Astrocyte of the spinal cord (primary cell): ENCODE results near the gene LHCGR.

Source experiments
- DNase-seq: peaks from one replicate; pipeline ENCODE4 v3.0.0; 2011; ENCODE audit warnings: low read depth, low spot score
- H3K4me3 ChIP-seq: 2 replicates; pipeline ENCODE4 v1.5.1; 2011; ENCODE audit warnings: low read depth, mild to moderate bottlenecking, low read length, moderate library complexity
- CTCF ChIP-seq: IDR thresholded peaks from 2 replicates; pipeline ENCODE4 v1.5.1; 2012; ENCODE audit warnings: low read depth, mild to moderate bottlenecking, low read length, inconsistent platforms
- in situ Hi-C: cut with HindIII; loops from 2 replicates; pipeline ENCODE4 v1.10.0; 2017; ENCODE audit warnings: low sequenced_read_pairs

LHCGR gene

GRCh38 chr2:48693645-48694044, 61.9 kb downstream of the LHCGR start:
- H3K4me3 ChIP-seq = no peak overlapping the region
- DNase-seq = peak; percentile 18
- in situ Hi-C loops = no loop called here
- no peak for TF ChIP-seq CTCF

DNA sequence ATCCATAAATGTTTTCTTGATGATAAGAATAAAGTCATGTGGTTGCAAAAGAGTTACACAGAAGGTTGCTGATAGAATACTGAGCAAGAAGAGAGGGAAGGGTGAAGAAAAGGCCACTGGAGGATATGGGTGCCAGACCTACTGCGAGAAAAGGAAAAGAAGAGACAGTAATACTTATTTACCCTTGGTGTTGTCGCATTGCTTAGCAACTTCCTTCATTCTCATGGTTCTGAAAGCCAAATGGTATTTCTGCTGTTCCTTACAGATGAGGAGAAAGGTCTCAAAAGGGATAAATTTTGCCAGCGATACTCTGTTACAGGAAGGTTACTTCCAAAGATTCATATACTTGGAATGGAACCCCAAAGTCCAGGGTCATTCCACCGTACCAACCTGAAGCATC, 62.5 kb downstream of the LHCGR start:
- in situ Hi-C loops = no loop called here
- no peak overlapping the region for H3K4me3 ChIP-seq
- peak; percentile 18 for DNase-seq
- no peak for TF ChIP-seq CTCF

GRCh38 chr2:48691935-48692691, 63.4 kb downstream of the LHCGR start:
- TF ChIP-seq CTCF = no peak
- DNase-seq = no peak
- in situ Hi-C loops = no loop called here
- no peak overlapping the region for H3K4me3 ChIP-seq

GRCh38 chr2:48685126-48685525, 70.4 kb downstream of the LHCGR start:
- TF ChIP-seq CTCF = no peak
- DNase-seq = no peak
- in situ Hi-C loops = no loop called here
- no peak overlapping the region for H3K4me3 ChIP-seq

DNA sequence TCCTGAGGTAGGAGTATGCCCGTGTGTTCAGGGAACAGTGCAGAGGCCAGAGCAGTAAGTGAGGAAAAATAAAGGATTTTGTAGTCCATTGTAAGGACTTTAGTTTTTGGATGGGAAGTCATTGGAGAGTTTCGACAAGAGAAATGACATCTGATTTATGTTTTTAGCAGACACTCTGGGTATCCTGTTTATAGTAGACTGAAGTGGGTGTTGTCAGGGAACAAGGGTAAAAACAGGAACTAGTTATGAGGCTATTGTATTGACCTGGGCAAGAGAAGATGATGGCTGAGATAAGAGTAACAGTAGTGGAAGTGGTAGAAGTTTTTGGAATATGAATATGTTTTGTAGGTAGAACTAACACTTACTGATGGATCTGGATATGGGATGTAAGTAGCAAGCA, 78.1 kb downstream of the LHCGR start:
- no peak for TF ChIP-seq CTCF
- in situ Hi-C loops = no loop called here
- no peak for DNase-seq
- no peak overlapping the region for H3K4me3 ChIP-seq

DNA sequence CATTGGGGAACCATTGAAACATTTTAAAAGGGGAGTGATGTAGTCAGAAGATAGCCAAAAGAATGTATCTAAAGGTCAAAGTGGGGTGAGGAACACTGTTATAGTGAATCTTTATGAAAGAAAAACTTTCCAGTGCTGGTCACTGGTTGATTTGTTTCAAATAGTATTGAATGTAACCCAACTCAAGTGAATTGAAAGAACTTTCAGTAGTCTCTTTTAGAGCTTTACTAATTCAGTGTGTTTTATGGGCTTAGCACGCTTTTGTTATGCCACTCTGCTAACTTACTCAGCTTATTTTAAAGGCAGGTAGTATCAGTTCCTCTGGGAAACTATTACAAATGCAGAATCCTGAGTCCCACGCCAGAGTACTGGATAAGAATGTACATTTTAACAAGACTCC, 80.6 kb downstream of the LHCGR start:
- TF ChIP-seq CTCF = no peak
- no peak overlapping the region for H3K4me3 ChIP-seq
- no peak for DNase-seq
- in situ Hi-C loops = no loop called here
